GM18867 (cell line): ENCODE results near the gene RNF112.

ENCODE experiments used
- ATAC-seq: cut with Tn5 transposase; IDR thresholded peaks from one replicate; pipeline ENCODE4 v1.9.1; 2021; ENCODE audit warnings: mild to moderate bottlenecking, moderate library complexity; ENCODE audit not compliant: unreplicated experiment

Gene RNF112

DNA sequence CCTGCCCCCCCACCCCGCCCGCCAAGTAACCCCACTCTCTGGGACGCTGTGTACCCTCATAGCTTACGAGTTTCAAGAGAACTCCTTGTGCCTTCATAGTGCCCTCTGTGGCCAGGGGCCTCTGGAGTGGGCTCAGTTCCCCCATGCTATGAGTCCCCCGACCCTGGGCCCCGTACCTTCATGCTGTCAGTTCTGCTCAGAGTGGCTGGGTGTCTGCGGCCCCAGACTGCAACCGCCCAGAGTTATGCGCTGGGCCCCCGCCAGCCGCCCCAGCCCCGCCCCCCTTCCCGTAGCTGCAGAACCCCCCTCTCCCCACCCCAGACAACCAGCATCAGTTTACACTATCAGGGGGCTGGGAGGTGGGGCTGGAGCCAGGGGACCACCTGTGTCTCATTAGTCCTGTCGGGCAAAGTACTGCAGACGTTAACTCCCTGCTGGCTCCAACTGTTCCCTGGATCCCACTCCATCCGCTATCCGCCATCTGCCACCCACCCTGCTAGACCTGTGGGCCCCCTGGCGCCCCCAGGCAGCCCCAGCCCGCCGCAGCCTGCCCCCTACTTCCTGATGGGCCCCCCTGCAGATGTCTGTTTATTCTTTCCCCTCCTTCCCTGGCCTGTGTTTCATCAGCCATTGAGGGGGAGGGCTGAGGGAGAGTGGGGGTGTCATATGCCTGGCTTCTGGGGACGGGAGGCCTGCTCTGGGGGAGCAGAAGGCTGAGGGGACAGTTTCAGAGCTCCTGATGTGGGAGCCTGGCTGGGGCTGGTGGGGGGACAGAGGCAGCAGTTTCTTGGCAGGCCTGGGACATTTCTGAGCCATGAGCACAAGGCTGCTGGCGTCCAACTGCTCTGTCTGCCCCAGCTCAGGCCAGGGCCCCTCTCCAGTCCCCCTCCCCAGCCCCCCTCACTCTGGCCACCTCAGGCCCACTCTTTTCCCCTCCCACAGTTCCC is 23.8 kb upstream of the RNF112 start, which contains the start of gene MFAP4:
Gene MFAP4, minus strand, starts transcription at position 217 of the 947 bp plus-strand sequence. Its CDS starts 35 bp downstream, at position 182.
- no peak for ATAC-seq

DNA sequence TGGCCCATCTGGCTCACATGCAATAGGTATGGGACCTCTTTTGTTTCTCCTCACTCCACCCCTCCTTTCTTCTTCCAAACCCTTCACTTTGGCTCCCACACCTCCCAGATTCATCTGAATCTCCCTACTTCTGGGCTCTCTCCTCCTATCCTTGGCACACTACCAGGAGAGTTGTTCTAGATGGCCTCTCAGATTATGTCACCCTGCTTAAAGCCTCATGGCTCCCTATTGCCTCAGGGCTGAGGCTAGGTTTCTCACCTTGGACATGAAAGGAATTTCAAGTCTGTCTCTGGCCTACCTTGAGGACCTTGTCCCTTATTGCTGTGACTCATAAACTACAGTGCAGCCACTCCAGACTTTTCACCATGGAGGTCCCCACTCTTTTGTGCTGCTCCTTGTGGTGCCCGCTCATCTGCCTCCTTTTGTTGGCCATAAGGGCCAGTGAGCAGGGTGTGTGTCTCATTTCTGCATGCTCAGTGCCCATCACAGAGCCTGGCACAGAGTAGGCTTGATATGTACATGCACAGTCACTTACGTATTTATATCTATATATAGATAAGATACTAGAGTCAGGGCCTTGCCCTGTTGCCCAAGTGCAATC is 23.0 kb upstream of the RNF112 start:
- no peak for ATAC-seq

DNA sequence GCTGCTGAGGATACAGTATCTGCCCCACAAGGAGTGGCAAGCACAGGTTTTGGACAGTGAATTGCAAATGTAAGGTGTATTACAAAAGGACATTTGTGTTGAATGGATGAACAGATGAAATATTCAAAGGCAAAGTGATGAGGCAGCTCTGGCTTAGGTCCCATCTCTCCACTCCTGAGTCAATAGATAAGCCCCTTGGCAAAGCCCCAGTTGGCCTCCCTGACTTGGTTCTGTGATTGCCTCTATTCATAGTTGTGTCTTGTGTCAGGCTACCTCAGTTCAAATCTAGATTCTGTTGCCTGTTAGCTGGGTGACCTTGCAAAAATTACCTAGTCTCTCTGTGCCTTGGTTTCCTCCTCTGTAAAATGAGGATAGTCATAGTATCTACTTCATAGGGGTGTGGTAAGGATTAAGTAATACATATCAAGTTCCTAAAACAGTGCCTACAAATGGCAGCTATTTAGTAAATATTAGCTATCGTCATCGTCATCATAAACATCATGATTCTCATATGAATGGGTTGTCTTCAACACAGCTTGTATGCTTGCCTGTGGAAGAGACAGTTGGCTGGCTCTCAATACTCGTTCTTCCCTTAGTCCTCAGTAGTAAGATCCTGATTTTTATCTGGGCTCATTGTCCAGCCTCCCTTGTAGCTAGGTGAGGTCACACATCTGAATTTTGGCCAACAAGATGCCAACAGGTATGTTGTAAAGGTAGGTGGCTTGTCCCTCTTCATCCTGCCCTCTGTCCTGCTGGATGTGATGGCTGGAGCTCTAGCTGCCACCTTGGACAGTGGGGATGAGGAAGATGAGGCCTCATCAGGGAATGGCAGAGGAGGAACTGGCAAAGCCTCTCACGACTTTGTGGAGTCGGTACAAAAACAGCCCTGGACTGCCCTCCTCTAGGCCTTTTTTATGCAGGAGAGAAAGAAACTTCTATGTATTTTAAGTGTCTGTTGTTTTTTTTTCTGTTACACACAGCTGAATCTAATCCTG is 21.9 kb upstream of the RNF112 start:
- ATAC-seq, result no peak

DNA sequence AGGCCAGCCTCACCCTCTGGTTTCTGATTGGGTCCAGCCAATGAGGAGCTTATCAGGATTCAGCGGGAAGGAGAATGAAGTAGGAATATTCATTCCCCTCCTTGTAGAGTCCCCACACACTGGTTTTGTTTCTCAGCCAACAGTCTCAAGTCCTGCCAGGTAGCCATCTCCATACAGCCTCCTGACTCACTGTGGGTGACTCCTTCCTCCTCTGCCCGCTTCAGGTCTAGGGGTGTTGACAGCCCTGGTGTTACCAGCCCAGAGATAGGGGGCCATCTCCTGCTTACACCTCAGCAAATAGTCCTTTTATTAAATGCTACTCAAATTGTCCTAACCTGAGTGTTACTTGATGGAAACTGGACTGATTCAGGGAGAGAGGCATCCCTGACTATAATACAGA is 20.1 kb upstream of the RNF112 start:
- ATAC-seq, result no peak

DNA sequence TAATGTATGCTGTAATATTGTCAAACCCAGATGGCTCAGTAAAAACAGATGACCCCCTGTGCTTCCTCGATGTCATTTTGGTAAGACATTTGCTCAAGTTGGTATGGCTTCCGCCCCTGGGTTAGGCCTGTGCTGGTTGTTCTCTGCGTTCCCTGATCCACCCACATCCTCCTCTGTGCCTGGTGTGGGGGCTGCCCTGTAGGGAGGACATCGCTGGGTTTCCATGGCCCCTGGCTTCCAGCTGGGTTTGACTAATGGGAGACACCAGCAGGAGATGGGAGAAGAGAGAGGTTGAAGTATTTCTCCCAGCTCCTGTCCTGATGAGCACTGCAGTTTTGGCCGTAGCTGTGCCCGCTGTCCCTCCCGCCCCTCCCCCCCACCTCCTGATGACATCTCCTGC is 19.6 kb upstream of the RNF112 start:
- ATAC-seq, result no peak

DNA sequence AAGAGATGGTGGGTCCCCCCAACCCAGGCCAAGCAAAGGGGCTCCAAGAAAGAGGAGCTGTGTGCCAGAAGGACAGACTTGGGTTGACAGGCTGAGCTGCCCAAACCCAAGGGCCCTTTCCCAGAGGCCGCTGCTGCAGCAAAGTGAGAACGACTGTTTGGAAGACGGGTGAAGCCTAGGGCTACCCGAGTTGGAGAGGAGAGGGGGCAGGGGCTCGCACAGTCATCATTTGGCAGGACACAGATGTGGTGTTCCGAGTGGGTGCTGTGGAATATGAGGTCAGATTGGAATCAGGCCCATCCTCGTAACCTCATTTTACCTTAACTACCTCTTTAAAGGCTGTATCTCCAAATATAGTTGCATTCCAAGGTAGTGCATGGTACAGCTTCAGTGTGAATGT is 18.7 kb upstream of the RNF112 start:
- ATAC-seq, result no peak

DNA sequence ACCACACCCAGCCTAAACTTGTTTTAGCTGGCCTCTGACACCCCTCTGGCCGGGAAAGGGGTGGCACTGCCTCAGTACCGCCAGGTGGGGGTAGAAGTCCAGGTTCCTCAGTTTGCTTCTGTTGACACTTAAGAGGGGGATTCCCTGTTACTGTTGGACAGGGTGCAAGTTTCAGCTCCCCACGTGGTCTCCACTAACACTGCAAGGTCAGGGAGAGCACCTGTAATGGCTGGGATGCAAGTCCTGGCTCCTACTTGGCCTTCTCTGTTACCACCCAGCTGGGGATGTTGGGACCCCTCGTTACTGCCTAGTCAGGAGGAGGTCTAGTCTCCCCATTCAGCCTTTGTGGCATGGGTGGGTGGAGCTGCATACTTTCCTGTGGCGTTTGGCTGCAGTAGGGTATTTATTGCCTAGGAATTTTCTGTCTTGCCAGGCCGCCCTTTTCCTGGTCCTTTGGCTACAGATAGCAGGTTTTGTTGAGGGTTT is 13.4 kb upstream of the RNF112 start:
- no peak for ATAC-seq

DNA sequence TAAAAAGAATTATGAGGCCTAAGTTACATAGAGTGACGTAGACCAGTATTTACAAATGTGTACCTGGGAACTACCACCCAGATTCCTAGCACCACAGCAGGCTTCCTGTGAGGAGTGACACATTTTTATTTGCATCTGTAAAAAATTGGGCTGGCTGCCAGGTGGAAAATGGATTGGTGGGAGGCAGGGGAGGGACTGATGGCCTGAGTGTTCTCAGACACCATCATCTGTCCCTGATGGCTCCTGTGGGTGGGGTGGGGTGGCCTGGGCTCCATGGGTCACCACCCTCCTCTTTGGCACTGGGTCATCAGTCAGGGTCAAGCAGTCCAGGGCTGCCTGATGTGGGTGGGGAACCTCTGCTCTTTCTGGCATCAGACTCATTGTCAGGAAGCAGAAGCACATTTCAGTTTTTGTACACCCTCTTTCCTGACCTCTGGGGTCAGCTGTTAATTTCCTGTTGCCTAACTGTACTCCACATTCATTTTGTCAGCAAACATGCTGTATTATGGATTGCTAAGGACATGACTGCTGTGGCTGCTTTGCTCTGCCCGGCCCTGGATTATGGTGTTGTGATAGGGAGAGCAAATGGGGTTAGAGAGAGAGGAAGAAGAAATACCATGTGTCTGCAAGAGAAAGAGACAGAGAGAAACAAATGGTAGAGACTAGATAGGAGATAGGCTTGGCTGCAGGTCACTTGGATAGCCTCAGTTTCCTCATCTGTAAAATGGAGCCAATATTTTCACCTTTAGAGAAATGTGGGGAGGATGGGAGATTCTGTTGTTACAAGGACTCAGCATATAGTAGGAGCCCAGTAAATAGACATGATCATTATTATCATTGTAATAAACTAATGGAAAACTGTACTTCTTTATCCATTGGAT is 12.5 kb upstream of the RNF112 start:
- no peak for ATAC-seq

DNA sequence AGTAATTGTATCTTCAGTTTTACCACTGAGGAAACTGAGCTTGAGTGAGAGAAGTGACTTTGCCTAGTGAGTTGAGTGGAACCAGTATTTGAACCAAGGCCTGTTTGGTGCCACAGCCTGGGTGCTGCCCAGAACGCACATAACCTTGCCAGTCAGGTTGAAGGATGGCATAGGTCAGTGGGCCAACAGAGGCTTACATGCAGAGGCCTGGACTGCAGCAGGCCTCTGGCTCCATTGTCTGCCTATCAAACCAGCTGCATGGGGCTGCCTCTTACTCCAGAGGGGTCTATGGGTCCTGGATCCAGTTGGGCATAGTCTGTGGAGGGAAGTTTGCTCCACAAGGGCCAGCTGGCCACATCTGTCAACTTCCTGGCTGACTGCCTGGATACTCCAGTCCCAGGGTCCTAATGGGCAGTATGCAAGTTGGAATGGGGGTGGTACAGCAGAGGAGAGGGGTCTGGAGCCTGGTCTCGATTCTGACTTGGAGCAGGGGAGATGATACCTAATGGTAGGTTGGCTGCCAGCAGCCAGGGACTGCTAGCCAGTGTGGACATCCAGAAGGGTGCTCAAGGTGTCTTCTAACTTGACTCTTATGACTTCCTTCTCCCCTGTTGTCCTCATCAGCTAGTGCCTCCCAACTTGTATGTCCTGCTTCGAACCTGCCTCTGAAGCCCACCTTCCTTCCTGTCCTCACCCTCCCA is 11.1 kb upstream of the RNF112 start:
- no peak for ATAC-seq

DNA sequence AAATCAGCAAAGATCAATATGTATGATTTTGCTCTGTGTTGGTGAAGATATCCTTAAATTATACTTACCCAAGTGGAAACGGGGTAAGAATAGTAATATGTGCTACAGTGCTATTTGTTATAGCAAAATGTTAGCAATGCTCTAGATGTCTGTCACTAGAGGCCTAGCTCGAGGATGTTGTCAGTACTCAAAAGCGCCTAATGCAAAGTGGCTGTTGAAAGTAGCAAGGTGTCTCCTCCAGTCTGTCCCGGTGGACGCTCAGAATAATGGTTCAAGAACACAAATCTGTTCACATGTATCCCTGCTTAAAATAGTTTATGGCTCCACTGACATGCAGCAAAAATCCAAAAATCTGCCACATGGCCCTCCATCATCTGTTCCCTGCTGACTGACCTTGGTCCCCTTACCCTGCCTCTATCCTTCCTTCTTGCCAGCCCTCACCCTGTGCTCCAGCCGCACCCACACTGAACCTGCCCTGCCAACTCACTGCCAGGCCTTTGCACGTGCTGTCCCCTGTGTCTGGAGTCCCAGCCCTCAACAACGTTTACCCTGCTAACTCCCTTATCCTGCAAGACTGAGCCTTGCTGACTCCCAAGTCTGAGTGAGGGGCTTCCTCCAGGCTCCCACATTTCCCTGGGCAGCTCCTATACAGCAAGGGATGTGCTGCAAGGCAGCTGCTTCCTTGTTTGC is 9.6 kb upstream of the RNF112 start:
- ATAC-seq, result no peak

DNA sequence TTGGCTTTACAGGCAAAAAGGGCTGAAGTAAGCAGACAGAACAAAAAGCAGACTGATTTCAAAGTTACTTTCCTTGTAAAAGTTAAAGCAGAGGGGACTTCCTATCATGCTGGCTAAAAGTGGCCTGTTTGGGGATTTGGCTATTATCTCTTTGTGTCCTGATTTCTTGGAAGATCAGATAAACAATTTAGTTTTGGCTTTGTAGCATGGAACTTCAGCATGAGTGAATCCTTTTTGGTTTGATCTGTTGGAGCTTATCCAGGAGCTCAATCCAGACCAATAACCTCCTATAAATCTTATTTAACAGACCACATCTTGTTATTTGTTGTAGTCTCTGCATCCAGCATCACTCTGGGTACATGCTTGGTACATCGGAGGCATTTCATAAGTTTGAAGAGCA is 8.9 kb upstream of the RNF112 start:
- ATAC-seq, result no peak

DNA sequence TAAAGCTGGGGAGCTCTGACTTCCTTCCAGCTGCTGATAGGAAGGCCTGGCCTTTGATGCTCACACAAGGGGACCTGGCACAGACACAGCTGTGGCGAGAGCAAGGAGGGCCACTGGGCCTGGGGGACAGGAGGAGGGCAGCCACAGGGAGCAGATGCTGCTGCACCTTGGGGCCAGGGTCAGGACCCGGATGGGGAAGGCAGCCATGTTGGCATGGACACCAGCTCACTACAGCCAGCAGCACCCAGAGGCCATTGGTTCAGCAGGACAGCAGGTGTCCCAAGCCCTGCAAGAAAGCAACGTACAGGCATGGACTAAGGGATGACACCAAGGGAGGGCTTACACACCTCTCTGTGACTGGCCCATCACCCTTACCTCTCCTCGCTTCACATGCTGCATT is 8.0 kb upstream of the RNF112 start:
- ATAC-seq, result no peak

DNA sequence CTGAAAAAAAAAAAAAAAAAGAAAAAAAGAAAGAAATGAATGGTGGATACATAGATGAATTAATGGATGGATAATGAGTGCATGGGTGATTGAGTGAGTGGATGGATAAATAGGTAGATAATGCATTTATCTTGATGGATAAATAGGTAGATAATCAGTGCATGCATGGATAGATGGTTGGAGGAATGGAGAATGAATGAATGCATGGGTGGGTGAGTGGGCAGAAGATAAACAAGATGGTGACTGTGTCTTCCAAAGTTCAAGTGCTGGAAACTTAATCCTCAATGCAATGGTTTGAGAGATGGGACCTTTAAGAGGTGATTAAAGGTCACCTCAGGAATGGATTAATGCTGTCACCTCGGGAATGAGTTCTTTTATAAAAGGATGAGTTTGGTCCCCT is 6.8 kb upstream of the RNF112 start:
- ATAC-seq, result no peak

DNA sequence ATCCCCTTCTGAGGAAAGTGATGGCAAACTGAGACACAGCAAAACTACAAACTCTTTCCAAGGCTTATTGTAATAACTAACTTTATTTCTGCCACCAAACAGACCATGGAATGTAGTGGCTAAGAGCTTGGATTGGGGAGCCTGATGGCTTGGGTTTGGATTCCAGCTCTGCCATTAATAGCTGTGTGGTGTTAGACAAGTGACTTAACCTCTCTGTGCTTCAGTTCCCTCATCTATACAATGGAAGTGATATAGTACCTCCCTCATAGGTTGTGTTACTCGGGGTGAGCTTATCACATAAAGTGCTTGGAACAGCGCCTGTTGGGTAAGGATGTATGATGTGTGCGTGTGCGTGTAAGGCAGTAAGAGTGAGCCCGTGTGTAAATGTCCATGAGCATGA is 5.9 kb upstream of the RNF112 start:
- ATAC-seq, result no peak

DNA sequence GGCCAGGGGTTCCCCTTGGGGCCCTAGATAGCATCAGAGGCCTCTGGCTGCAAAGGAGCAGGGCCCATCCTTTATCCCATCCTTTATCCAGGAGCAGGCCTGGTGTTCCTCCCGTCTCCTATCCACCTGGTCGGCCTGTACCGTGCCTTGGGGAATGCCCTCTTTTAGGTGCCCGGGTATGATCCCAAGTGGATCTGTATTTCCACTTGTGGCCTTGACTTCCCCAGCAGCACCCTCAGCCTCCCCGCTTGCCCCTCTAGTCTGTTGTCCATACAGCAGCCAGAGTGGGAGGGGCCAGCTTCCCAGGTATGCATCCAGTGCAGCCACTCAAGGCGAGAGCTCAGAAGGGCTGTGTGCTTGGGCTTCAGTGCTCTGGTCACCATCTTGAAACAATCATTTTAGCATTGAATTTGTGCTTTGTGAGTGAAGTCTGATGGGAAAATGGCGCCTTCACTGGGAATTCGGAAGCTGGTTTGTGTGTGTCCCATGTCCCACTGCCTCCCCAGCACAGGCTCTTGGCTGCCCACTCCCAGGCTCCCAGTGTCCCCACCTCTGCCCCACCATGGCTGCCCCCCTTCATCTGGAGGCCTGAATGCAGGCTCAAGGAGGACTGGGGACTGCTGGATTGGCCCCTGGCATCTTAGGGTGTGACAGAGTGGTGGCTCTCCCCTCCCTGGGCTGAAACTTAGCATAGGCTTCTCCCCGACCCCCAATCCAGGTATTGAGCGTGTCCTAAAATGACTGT is 3.3 kb upstream of the RNF112 start:
- no peak for ATAC-seq

DNA sequence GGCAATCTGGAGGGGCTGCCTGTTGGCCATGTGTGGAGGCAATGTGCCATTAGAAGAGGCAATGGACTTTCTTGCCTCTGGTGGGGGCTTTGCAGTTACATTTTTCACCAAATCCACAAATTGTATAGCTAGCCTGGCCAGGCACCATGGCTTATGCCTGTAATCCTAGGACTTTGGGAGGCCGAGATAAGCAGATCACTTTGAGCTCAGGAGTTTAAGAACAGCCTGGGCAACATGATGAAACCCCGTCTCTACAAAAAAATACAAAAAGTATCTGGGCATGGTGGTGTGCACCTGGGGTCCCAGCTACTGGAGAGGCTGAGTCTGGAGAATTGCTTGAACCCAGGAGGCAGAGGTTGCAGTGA is 2.7 kb upstream of the RNF112 start:
- no peak for ATAC-seq

DNA sequence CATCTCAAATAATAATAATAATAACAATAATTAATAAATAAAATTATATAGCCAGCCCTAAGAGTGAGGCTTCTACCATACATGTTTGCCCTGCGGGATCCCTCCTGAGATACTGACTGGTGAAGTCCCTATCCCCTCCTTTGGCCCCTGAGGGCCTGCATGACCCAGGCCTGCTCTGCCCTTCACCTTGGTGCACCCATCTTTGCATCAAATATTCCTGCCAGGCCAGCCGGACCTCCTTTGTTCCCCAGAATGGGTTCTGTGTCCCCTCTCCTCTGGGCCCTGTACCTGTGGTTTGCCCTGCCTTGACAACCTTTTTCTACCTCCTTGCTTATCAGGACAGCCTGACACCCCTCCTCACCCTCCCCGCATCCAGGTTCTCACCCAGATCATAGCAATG is 2.0 kb upstream of the RNF112 start:
- no peak for ATAC-seq

DNA sequence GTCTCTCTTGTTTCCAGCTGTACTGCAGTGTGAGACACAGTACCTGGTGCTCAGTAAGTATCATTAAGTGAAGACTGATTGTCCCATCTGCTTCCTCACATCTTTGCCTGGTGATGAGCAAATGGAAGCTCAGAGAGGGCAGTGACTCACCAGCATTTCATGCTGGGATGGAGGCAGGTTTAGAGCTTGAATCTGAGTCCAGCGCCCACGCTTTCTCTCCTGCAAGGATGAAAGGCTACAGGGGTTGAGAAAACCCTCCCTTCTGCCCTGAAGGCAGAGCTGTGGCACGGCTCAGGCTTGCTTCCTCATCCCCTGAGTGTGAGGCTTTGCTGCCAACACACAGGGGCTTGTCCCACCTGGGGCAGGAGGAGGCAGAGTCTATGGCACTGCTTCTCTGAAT is 1.5 kb upstream of the RNF112 start:
- ATAC-seq, result no peak
